ENCODE data around the gene PRKCZ. TPM values are rescaled to one million over a fixed set of nuclear protein-coding genes. Genes with fewer than 3 reads are reported as not detected.

The PRKCZ gene
- polyA plus RNA-seq, 1 donor, result 68.6 TPM

GRCh38 chr1:2052756-2053155 is 2.5 kb downstream of the PRKCZ start:
- H3K36me3 ChIP-seq (ENCODE audit: control insufficient read depth, insufficient read depth, low read length), result peaks cover 19% of the 10 kb centered on the region
- peak overlapping the region; percentile 81 for H3K27ac ChIP-seq (ENCODE audit: low read length)
- no peak for DNase-seq
- peak overlapping the region; percentile 79 for H3K4me3 ChIP-seq (ENCODE audit: low read length)
- H3K4me1 ChIP-seq (ENCODE audit: control insufficient read depth, insufficient read depth, low read length), result peaks cover 42% of the 10 kb centered on the region
- H3K9me3 ChIP-seq (ENCODE audit: control insufficient read depth, low read depth, low read length), result no peaks in the 10 kb centered on the region
- peaks cover 19% of the 10 kb centered on the region for H3K27me3 ChIP-seq (ENCODE audit: control insufficient read depth, insufficient read depth, low read length)
- no CpG with 5 or more reads among the region's 10 CpGs for WGBS (ENCODE audit: insufficient coverage, low lambda C conversion rate)

- Histone ChIP-seq H3K36me3 (ENCODE audit: control insufficient read depth, insufficient read depth, low read length) (peaks cover 19% of the 10 kb centered on the region), H3K4me3 (ENCODE audit: low read length) (no peak overlapping the region), H3K27ac (ENCODE audit: low read length) (peak overlapping the region; percentile 81), H3K4me1 (ENCODE audit: control insufficient read depth, insufficient read depth, low read length) (peaks cover 37% of the 10 kb centered on the region), H3K9me3 (ENCODE audit: control insufficient read depth, low read depth, low read length) (no peaks in the 10 kb centered on the region), H3K27me3 (ENCODE audit: control insufficient read depth, insufficient read depth, low read length) (peaks cover 19% of the 10 kb centered on the region)
- WGBS (ENCODE audit: insufficient coverage, low lambda C conversion rate), result no CpG with 5 or more reads among the region's 17 CpGs
- DNase-seq, result no peak
Measured at GRCh38 chr1:2053217-2053616, 3.0 kb downstream of the PRKCZ start.

- no CpG with 5 or more reads among the region's 12 CpGs for WGBS (ENCODE audit: insufficient coverage, low lambda C conversion rate)
- Histone ChIP-seq H3K27ac (ENCODE audit: low read length) (peak overlapping the region; percentile 81), H3K4me1 (ENCODE audit: control insufficient read depth, insufficient read depth, low read length) (peaks cover 32% of the 10 kb centered on the region), H3K9me3 (ENCODE audit: control insufficient read depth, low read depth, low read length) (no peaks in the 10 kb centered on the region), H3K4me3 (ENCODE audit: low read length) (no peak overlapping the region), H3K27me3 (ENCODE audit: control insufficient read depth, insufficient read depth, low read length) (peaks cover 19% of the 10 kb centered on the region), H3K36me3 (ENCODE audit: control insufficient read depth, insufficient read depth, low read length) (peaks cover 20% of the 10 kb centered on the region)
- DNase-seq, result no peak
Measured at GRCh38 chr1:2053784-2054376, 3.7 kb downstream of the PRKCZ start.

GRCh38 chr1:2054560-2054959 is 4.3 kb downstream of the PRKCZ start:
- peaks cover 26% of the 10 kb centered on the region for H3K36me3 ChIP-seq (ENCODE audit: control insufficient read depth, insufficient read depth, low read length)
- no CpG with 5 or more reads among the region's 22 CpGs for WGBS (ENCODE audit: insufficient coverage, low lambda C conversion rate)
- H3K9me3 ChIP-seq (ENCODE audit: control insufficient read depth, low read depth, low read length), result no peaks in the 10 kb centered on the region
- peaks cover 14% of the 10 kb centered on the region for H3K27me3 ChIP-seq (ENCODE audit: control insufficient read depth, insufficient read depth, low read length)
- peak overlapping the region; percentile 81 for H3K27ac ChIP-seq (ENCODE audit: low read length)
- no peak overlapping the region for H3K4me3 ChIP-seq (ENCODE audit: low read length)
- DNase-seq, result no peak
- peaks cover 25% of the 10 kb centered on the region for H3K4me1 ChIP-seq (ENCODE audit: control insufficient read depth, insufficient read depth, low read length)

GRCh38 chr1:2055911-2056575 is 5.8 kb downstream of the PRKCZ start:
- peak overlapping the region; percentile 70 for H3K27ac ChIP-seq (ENCODE audit: low read length)
- DNase-seq, result peak; percentile 37 to 64
- H3K36me3 ChIP-seq (ENCODE audit: control insufficient read depth, insufficient read depth, low read length), result peaks cover 40% of the 10 kb centered on the region
- H3K9me3 ChIP-seq (ENCODE audit: control insufficient read depth, low read depth, low read length), result no peaks in the 10 kb centered on the region
- no peak overlapping the region for H3K4me3 ChIP-seq (ENCODE audit: low read length)
- H3K4me1 ChIP-seq (ENCODE audit: control insufficient read depth, insufficient read depth, low read length), result peaks cover 24% of the 10 kb centered on the region
- no CpG with 5 or more reads among the region's 29 CpGs for WGBS (ENCODE audit: insufficient coverage, low lambda C conversion rate)
- peaks cover 7% of the 10 kb centered on the region for H3K27me3 ChIP-seq (ENCODE audit: control insufficient read depth, insufficient read depth, low read length)

GRCh38 chr1:2056955-2057590 is 6.9 kb downstream of the PRKCZ start:
- no CpG with 5 or more reads among the region's 25 CpGs for WGBS (ENCODE audit: insufficient coverage, low lambda C conversion rate)
- no peak for DNase-seq
- peaks cover 50% of the 10 kb centered on the region for H3K36me3 ChIP-seq (ENCODE audit: control insufficient read depth, insufficient read depth, low read length)

GRCh38 chr1:2059290-2059953 is 9.2 kb downstream of the PRKCZ start:
- Histone ChIP-seq H3K4me3 (ENCODE audit: low read length) (no peak overlapping the region), H3K9me3 (ENCODE audit: control insufficient read depth, low read depth, low read length) (no peaks in the 10 kb centered on the region), H3K27me3 (ENCODE audit: control insufficient read depth, insufficient read depth, low read length) (no peaks in the 10 kb centered on the region), H3K27ac (ENCODE audit: low read length) (no peak overlapping the region), H3K36me3 (ENCODE audit: control insufficient read depth, insufficient read depth, low read length) (peaks cover 57% of the 10 kb centered on the region), H3K4me1 (ENCODE audit: control insufficient read depth, insufficient read depth, low read length) (peaks cover 9% of the 10 kb centered on the region)
- DNase-seq, result no peak
- no CpG with 5 or more reads among the region's 35 CpGs for WGBS (ENCODE audit: insufficient coverage, low lambda C conversion rate)

More at GRCh38 chr1:2056955-2057590, 6.9 kb downstream of the PRKCZ start:
- Histone ChIP-seq H3K9me3 (ENCODE audit: control insufficient read depth, low read depth, low read length) (no peaks in the 10 kb centered on the region), H3K27ac (ENCODE audit: low read length) (no peak overlapping the region), H3K4me3 (ENCODE audit: low read length) (no peak overlapping the region), H3K4me1 (ENCODE audit: control insufficient read depth, insufficient read depth, low read length) (peaks cover 24% of the 10 kb centered on the region), H3K27me3 (ENCODE audit: control insufficient read depth, insufficient read depth, low read length) (no peaks in the 10 kb centered on the region)

GRCh38 chr1:2060072-2060471 is 9.9 kb downstream of the PRKCZ start:
- H3K36me3 ChIP-seq (ENCODE audit: control insufficient read depth, insufficient read depth, low read length), result peaks cover 63% of the 10 kb centered on the region
- H3K27ac ChIP-seq (ENCODE audit: low read length), result no peak overlapping the region
- DNase-seq, result no peak
- no peaks in the 10 kb centered on the region for H3K27me3 ChIP-seq (ENCODE audit: control insufficient read depth, insufficient read depth, low read length)
- H3K9me3 ChIP-seq (ENCODE audit: control insufficient read depth, low read depth, low read length), result no peaks in the 10 kb centered on the region
- WGBS (ENCODE audit: insufficient coverage, low lambda C conversion rate), result no CpG with 5 or more reads among the region's 15 CpGs
- H3K4me1 ChIP-seq (ENCODE audit: control insufficient read depth, insufficient read depth, low read length), result peaks cover 9% of the 10 kb centered on the region
- no peak overlapping the region for H3K4me3 ChIP-seq (ENCODE audit: low read length)

GRCh38 chr1:2060535-2060934 is 10.3 kb downstream of the PRKCZ start:
- no peak overlapping the region for H3K27ac ChIP-seq (ENCODE audit: low read length)
- no peaks in the 10 kb centered on the region for H3K9me3 ChIP-seq (ENCODE audit: control insufficient read depth, low read depth, low read length)
- WGBS (ENCODE audit: insufficient coverage, low lambda C conversion rate), result no CpG with 5 or more reads among the region's 23 CpGs
- H3K4me3 ChIP-seq (ENCODE audit: low read length), result no peak overlapping the region
- DNase-seq, result no peak
- H3K27me3 ChIP-seq (ENCODE audit: control insufficient read depth, insufficient read depth, low read length), result no peaks in the 10 kb centered on the region
- peaks cover 61% of the 10 kb centered on the region for H3K36me3 ChIP-seq (ENCODE audit: control insufficient read depth, insufficient read depth, low read length)
- H3K4me1 ChIP-seq (ENCODE audit: control insufficient read depth, insufficient read depth, low read length), result peaks cover 9% of the 10 kb centered on the region

- no CpG with 5 or more reads among the region's 28 CpGs for WGBS (ENCODE audit: insufficient coverage, low lambda C conversion rate)
- DNase-seq, result no peak
- Histone ChIP-seq H3K9me3 (ENCODE audit: control insufficient read depth, low read depth, low read length) (no peaks in the 10 kb centered on the region), H3K27me3 (ENCODE audit: control insufficient read depth, insufficient read depth, low read length) (no peaks in the 10 kb centered on the region), H3K4me3 (ENCODE audit: low read length) (no peak overlapping the region), H3K4me1 (ENCODE audit: control insufficient read depth, insufficient read depth, low read length) (peaks cover 3% of the 10 kb centered on the region), H3K36me3 (ENCODE audit: control insufficient read depth, insufficient read depth, low read length) (peaks cover 54% of the 10 kb centered on the region), H3K27ac (ENCODE audit: low read length) (no peak overlapping the region)
Measured at GRCh38 chr1:2061065-2061778, 11.0 kb downstream of the PRKCZ start.

All from large intestine (tissue), 3 donors.